GM19372 (cell line): ENCODE measurements around the gene MUC21.
A peak's percentile ranks its signal among the peaks of the same experiment; 100 is the strongest.

Experiments used
- ATAC-seq: cut with Tn5 transposase; IDR thresholded peaks from one replicate; pipeline ENCODE4 v1.9.1; 2021; ENCODE audit warnings: mild to moderate bottlenecking, low read depth, moderate library complexity; ENCODE audit not compliant: unreplicated experiment

The MUC21 gene

GRCh38 chr6:30983439-30983838, at the start of gene MUC21:
MUC21 (plus strand) TSS chr6:30983718; CDS start chr6:30983959, 241 bp downstream.
- ATAC-seq = no peak

GRCh38 chr6:30935018-30935417, 48.5 kb upstream of the MUC21 start:
- ATAC-seq = no peak

GRCh38 chr6:30937265-30937664, 46.3 kb upstream of the MUC21 start:
- ATAC-seq = no peak

DNA sequence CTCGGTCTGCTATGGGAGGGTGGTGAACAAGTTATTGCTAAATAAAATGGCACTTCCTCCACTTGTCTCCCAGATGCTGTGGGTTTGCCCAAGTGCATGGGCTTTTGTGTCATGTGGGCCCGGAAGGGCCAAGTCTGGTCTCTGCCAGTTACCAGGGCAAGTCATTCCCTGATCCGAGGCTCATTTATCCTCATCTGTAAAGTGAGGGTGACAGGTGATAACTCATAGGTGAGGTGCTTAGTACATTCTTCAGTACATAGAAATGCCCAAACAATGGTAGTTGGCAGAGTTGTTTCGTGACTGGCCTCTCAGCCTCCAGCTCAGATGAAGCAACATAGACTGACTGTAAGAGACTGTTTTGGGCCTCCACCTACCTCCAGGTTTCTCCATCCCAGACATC, 44.8 kb upstream of the MUC21 start:
- ATAC-seq = no peak

DNA sequence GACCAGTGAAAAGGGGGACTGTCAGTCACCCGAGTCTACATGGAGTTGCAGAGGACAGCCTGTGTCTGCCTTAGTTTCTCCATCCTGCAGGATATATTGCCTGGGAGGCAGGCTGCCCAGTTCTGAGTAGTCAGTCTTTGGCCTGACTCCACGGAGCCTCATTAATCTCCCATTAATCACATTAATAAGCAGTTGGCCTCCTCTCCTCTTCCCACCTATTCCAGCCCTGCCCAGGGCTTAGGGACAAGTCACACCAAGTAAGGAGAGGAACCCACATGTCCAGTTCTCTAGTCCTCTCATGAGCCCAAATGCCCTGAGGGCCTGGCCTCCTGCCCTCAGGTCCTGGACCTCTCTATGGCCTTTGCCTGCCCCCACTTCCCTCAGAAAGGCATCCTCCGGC, 44.0 kb upstream of the MUC21 start:
- no peak for ATAC-seq

DNA sequence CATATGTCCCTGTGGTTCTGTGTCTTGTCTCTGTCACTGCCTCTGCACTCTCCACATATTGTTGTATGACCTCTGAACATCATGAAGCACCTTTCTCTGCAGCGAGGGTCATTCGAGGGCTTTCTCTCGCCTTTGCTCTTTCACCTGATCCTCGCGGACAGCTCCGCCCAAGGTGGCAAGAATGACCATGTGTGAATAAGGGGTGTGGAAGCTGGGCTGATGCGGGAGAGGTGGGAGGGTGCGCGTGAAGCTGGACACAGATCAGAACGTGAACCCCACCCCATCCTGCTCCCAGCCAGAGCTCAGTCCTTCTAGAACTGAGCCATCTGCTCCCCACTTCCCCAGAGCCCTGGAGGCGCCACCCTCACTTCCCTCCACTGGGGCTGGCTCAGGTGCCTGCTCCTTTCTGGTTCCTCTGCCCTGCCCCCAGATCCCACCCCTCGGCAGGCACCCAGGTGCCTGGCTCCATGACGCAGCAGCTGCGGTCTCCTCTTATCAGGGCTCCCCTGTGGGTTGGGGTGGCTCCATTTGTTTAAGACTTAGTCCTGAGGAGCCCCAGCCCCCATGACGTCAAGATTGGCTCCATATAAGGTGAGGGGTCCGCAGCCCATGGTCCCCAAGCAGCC, 43.0 kb upstream of the MUC21 start, which contains the start of gene MUCL3:
MUCL3 (plus strand) TSS at position 613 of the 626 bp plus-strand sequence. CDS start 27 bp downstream, outside the sequence.
- ATAC-seq = no peak

DNA sequence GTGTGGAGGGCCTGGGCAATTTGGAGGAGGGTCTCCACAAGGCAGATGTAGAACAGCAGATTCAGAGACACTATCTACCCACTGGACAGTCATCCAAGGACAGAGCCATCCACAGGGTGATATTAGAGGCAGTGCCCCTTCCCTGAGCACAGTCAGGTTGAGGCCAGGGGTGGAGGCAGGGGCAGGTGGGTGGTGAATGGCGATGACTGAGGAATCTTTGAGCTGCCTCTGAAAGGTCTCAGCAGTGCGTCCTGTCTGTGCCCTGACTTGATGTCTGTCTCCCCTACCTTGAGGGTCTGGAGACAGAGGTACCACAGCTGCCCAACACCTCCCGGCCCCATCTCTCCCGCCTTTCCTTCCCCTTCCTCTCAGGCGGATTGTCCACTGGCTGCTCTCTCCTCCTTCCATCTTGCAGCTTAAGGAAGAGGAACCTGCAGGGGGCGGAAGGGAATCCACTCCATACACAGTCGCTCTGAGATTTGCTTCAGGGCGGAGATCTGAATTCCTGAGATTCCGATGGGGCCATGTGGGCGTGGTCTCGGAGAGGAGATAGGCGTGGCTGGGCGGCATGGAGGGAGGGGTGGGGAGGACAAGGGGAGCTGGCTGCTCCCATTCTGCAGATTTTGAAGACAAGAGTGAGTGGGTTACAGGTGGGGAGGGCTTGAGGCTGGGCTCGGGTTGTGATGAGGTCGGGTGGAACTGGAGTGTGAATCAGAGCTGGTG, 41.0 kb upstream of the MUC21 start:
- ATAC-seq = no peak

- no peak for ATAC-seq
Observed at GRCh38 chr6:30944051-30944450, 39.5 kb upstream of the MUC21 start.

DNA sequence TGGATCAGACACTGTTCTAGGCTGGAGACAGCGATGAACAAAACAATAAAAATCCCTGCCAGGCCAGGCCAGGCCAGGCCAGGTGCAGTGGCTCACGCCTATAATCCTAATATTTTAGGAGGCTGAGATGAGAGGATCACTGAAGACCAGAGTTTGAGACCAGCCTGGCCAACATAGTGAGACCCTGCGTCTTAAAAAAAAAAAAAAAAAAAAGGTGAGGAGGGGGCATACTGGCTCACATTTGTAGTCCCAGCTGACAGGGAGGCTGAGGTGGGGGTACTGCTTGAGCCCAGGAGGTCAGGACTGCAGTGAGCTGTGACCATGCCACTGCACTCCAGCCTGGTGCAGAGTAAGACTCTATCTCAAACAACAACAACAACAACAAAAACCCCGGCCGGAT, 38.2 kb upstream of the MUC21 start:
- ATAC-seq = no peak

DNA sequence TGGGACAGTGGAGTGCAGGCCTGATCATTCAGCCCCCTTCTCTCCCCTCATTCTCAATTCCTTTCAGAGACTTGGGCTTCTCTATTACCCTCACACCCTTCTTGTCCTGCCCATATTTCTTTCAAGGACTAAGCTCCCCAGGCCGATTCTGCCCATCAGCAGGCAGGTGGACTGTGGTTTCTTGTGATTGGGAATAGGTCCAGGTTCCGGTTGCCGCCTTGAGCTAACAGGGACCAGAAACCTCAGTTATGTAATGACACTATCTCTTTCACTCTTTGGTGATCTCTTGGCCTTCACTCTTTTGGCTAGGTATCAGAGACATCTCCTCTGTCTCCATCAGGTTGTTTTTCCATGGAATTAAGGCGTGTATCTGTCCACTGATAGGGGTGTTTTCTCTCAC, 36.3 kb upstream of the MUC21 start:
- no peak for ATAC-seq

- no peak for ATAC-seq
Observed at GRCh38 chr6:30948811-30949210, 34.7 kb upstream of the MUC21 start.

DNA sequence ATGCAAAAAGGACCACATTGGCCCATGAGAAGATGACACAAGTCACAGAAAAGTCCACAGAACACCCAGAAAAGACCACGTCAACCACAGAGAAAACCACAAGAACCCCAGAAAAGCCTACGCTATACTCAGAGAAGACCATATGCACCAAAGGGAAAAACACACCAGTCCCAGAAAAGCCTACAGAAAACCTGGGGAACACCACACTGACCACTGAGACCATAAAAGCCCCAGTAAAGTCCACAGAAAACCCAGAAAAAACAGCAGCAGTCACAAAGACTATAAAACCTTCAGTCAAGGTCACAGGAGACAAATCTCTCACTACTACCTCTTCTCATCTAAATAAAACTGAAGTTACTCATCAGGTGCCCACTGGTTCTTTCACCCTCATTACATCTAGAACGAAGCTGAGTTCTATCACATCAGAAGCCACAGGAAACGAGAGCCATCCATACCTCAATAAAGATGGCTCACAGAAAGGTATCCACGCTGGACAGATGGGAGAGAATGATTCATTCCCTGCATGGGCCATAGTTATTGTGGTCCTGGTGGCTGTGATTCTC, 31.5 kb upstream of the MUC21 start:
- no peak for ATAC-seq

DNA sequence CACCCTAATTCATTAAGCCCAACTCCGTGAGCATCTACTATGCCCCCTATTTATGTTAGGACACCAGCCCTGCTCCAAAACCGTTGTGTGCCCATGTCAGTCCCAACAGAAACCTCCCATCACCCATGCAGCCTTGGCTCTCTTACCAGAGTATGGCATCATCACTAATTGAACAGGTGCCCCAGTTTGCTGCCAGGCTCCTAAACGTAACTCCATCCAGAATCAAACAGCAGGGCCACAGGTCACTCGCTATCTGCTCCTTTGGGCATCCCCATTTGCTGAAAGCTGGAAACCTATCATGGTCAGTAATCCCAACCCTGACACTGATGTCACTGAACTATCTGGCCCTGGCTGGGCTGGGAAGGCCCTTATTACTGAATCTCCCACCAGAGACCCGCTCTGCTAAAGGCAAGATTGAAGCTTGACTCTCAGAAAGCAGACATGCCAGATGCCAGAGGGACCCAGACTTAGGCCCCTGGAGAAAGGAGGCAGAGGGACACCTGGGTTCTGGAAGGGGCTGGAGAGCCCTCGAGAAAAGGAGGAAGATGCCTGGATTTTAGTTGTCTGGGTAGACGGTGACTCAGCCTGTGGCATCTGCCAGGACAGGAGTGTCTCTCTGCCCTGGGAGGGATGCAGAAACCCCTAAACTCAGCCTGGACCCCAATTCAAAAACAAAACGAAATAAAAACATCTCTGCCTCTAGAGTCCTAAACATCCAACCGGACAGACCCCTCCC, 28.7 kb upstream of the MUC21 start:
- no peak for ATAC-seq

DNA sequence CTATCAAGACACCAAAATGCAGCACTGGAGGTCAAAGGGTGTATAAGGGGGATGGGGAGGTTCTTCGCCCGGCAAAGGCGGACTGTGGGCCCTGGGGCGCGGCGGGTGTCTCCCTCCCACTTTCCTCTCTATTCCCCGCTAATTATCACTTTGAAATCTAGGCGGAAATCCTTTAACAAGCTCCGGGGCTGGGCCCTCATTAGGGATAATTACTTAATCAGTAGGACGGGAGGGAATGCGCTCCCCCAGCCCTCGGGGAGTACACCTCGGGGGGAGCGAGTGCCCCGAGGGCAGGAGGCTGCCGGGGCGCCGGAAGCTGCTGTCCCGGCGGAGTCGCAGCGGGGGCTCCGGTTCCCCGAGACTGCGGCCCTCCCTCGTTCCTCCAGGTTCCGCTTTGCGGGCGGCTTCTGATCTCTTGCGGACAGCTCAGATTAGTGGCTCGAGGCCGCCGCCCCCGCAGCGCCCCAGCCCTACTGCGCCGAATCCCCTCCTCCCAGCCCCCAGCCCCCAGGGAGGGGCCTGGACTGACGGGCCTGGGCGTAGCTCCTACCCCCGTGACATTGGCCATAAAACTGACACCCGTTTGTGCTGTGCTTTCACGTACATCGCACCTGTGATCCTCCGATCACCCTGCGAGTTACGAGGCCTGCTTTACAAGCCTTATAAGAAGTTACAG, 28.0 kb upstream of the MUC21 start:
- ATAC-seq = peak; percentile 61

DNA sequence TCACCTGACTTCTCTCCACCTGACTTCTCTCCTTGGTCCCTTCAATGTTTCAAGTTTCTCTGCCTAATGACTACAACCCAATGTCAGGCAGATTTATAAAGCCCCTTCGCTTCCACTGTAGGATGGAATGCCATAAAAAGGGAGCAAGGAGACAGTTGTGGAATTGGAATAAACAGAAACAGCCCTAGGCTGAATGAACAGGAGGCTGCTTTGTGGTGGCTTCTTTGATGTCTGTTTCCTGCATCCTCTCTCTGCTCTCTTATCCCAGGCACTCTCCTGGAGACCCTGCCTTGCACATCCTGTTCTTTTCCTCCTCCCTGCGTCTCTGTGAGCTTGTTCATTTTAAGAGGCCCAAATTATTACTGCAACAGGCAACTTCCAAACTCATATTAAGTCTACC, 25.8 kb upstream of the MUC21 start:
- no peak for ATAC-seq

GRCh38 chr6:30960907-30961673, 22.4 kb upstream of the MUC21 start:
- ATAC-seq = no peak

DNA sequence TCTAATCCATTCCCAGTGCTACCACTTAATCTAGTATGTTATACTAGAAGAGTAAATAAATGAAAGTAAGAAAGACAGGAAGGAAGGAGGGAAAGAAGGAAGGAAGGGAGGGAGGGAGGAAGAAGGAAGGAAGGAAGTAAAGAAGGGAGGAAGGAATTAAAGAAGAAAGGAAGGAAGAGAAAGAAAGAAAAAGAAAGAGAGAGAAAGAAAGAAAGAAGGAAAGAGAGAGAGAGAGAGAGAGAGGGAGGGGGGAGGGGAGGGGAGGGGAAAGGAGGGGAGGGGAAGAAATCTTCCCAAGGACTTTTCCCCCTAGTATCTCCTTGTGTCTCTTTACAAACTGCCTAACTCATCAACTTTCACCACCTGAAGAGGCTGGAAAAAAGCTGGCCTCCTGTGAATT, 20.8 kb upstream of the MUC21 start:
- no peak for ATAC-seq

DNA sequence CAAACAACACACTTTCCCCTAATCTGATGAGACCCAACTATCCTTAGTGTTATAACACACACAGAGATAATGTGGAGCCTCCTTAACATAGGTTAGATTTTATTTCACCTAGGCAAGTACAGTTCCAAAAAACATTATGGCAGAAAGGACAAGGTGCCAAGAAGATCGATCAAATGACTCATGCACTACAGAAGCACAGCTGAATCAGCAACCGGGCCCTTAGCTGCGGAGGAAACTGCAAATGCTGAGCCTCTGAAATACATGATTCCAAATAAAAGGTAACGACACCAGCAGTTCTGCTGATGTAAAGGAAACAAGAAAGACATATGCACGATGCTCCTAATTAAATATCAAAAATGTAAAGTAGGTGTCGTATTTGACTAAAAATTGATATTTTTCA, 19.9 kb upstream of the MUC21 start:
- ATAC-seq = no peak

GRCh38 chr6:30964075-30964474, 19.4 kb upstream of the MUC21 start:
- ATAC-seq = no peak

- ATAC-seq = no peak
Observed at GRCh38 chr6:30965140-30965601, 18.3 kb upstream of the MUC21 start.
